IMR-90 (cell line): Measurements from ENCODE around the gene TMCC1. TPM values are rescaled to one million over a fixed set of nuclear protein-coding genes. Genes with fewer than 3 reads are reported as not detected.

Experiments
- ATAC-seq: fragments of 200-7000 bp; cut with Tn5 transposase; 2 replicates; pipeline ENCODE4 v1.9.1; 2020; ENCODE audit warnings: low read depth, mild to moderate bottlenecking, moderate library complexity
- BruUV-seq: library from RNA; stranded (reverse); fragments of 400-500 nt; replicated peaks from 2 replicates; lab custom pipeline; 2021; lab: Mats Ljungman, UMichigan
- CTCF ChIA-PET: fragments of 300-600 bp; formaldehyde crosslinking; extraction: SDS; loops from one replicate; lab custom pipeline; 2021; ENCODE audit warnings: antibody characterized with exemption; lab: Yijun Ruan, JAX
- POLR2A ChIA-PET: fragments of 300-600 bp; sonication (Branson Sonifier 250); formaldehyde crosslinking; loops from one replicate; lab custom pipeline; 2022; ENCODE audit warnings: antibody characterized with exemption; ENCODE audit not compliant: unreplicated experiment; lab: Charles Lee
- DNase-seq: peaks from one replicate; pipeline ENCODE4 v3.0.0; 2013
- H2AFZ ChIP-seq: replicated peaks from 2 replicates; pipeline ENCODE3; 2013; ENCODE audit warnings: low read length, mild to moderate bottlenecking; ENCODE audit not compliant: poor library complexity
- H2AK5ac ChIP-seq: 2 replicates; pipeline ENCODE4 v1.6.1; 2013; ENCODE audit warnings: low read depth, low read length, inconsistent platforms
- H2AK9ac ChIP-seq: replicated peaks from 2 replicates; pipeline ENCODE3; 2013; ENCODE audit warnings: mild to moderate bottlenecking, low read depth, low read length, moderate library complexity; ENCODE audit not compliant: poor library complexity
- H2BK120ac ChIP-seq: 2 replicates; pipeline ENCODE4 v1.6.1; 2013; ENCODE audit warnings: low read depth, low read length, inconsistent platforms
- H2BK15ac ChIP-seq: 3 replicates; pipeline ENCODE4 v1.6.1; 2013; ENCODE audit warnings: low read depth, low read length, inconsistent platforms
- H2BK20ac ChIP-seq: 2 replicates; pipeline ENCODE4 v1.6.1; 2013; ENCODE audit warnings: low read depth, mild to moderate bottlenecking, inconsistent platforms, low read length, moderate library complexity
- H2BK5ac ChIP-seq: 2 replicates; pipeline ENCODE4 v1.6.1; 2013; ENCODE audit warnings: mild to moderate bottlenecking, low read depth, low read length, inconsistent platforms; ENCODE audit not compliant: poor library complexity, severe bottlenecking
- H3K14ac ChIP-seq: replicated peaks from 2 replicates; pipeline ENCODE4 v1.6.1; 2013; ENCODE audit warnings: low read depth, low read length, inconsistent platforms
- H3K18ac ChIP-seq: 2 replicates; pipeline ENCODE4 v1.6.1; 2013; ENCODE audit warnings: low read depth, low read length, control low read depth
- H3K23ac ChIP-seq: 2 replicates; pipeline ENCODE4 v1.6.1; 2013; ENCODE audit warnings: low read depth, low read length, inconsistent platforms
- H3K27ac ChIP-seq: 2 replicates; pipeline ENCODE4 v1.5.1; 2013; ENCODE audit warnings: mild to moderate bottlenecking, control low read depth, low read length; ENCODE audit not compliant: insufficient read depth
- H3K27me3 ChIP-seq: 2 replicates; pipeline ENCODE4 v1.6.1; 2013; ENCODE audit warnings: low read length; ENCODE audit not compliant: control insufficient read depth, insufficient read depth
- H3K36me3 ChIP-seq: 2 replicates; pipeline ENCODE4 v1.6.1; 2013; ENCODE audit warnings: low read length, mixed read lengths; ENCODE audit not compliant: control insufficient read depth, insufficient read depth
- H3K4ac ChIP-seq: 2 replicates; pipeline ENCODE4 v1.6.1; 2013; ENCODE audit warnings: low read depth, low read length, inconsistent platforms
- H3K4me1 ChIP-seq: 2 replicates; pipeline ENCODE4 v1.6.1; 2013; ENCODE audit warnings: low read length, mixed read lengths; ENCODE audit not compliant: control insufficient read depth, insufficient read depth
- H3K4me2 ChIP-seq: 2 replicates; pipeline ENCODE4 v1.6.1; 2013; ENCODE audit warnings: low read depth, mild to moderate bottlenecking, control low read depth, low read length, moderate library complexity
- H3K4me3 ChIP-seq: 2 replicates; pipeline ENCODE4 v1.5.1; 2013; ENCODE audit warnings: low read depth, mild to moderate bottlenecking, control low read depth, low read length, moderate library complexity; ENCODE audit not compliant: insufficient read depth
- H3K56ac ChIP-seq: 2 replicates; pipeline ENCODE4 v1.6.1; 2013; ENCODE audit warnings: low read length, inconsistent platforms; ENCODE audit not compliant: insufficient read depth; ENCODE audit errors: extremely low read depth
- H3K79me1 ChIP-seq, 2 experiments: 2 replicates each; pipeline ENCODE4 v1.6.1; 2013; ENCODE audit warnings: low read length in 2 of 2, inconsistent platforms in 1 of 2, low read depth in 1 of 2
- H3K9ac ChIP-seq: 2 replicates; pipeline ENCODE4 v1.6.1; 2013; ENCODE audit warnings: low read depth, low read length, control low read depth
- H3K9me1 ChIP-seq: 2 replicates; pipeline ENCODE4 v1.6.1; 2013; ENCODE audit warnings: low read length, inconsistent platforms; ENCODE audit not compliant: insufficient read depth
- H3K9me3 ChIP-seq: 2 replicates; pipeline ENCODE4 v1.6.1; 2013; ENCODE audit warnings: low read length; ENCODE audit not compliant: control insufficient read depth, insufficient read depth
- H4K20me1 ChIP-seq: 2 replicates; pipeline ENCODE4 v1.6.1; 2013; ENCODE audit warnings: low read length, inconsistent platforms; ENCODE audit not compliant: insufficient read depth
- H4K5ac ChIP-seq: 2 replicates; pipeline ENCODE4 v1.6.1; 2013; ENCODE audit warnings: mild to moderate bottlenecking, low read depth, low read length, control low read depth
- H4K8ac ChIP-seq, 2 experiments: 2 replicates each; pipeline ENCODE4 v1.6.1; 2013; ENCODE audit warnings: low read depth in 2 of 2, low read length in 2 of 2, control low read depth in 1 of 2, inconsistent platforms in 1 of 2
- H4K91ac ChIP-seq: 2 replicates; pipeline ENCODE4 v1.6.1; 2013; ENCODE audit warnings: low read depth, low read length, inconsistent platforms; ENCODE audit not compliant: insufficient read depth
- MAFK ChIP-seq: IDR thresholded peaks from 2 replicates; pipeline ENCODE4 v1.6.1; 2012; ENCODE audit warnings: low read depth, low read length, improper control_type of control experiment
- MXI1 ChIP-seq: IDR thresholded peaks from 2 replicates; pipeline ENCODE4 v1.6.1; 2012; ENCODE audit warnings: low read depth, mild to moderate bottlenecking, low read length, moderate library complexity, borderline replicate concordance
- WGBS, 2 experiments: methylation state at CpG; one replicate each; pipeline versions ENCODE4 v1.1.5 to v1.1.7; 2013; ENCODE audit warnings: missing lambda C conversion rate in 2 of 2; ENCODE audit not compliant: insufficient read length in 1 of 2; ENCODE audit errors: extremely low coverage in 2 of 2; 5-methylcytosine and 5-hydroxymethylcytosine counted together
- dilution Hi-C: fragments of 300-500 bp; cut with HindIII; formaldehyde crosslinking; loops from one replicate; pipeline ENCODE4 v1.14.3; 2018; ENCODE audit warnings: low sequenced_read_pairs; ENCODE audit not compliant: unreplicated experiment
- in situ Hi-C: fragments of 300-500 bp; cut with MboI; formaldehyde crosslinking; loops from 3 replicates; pipeline ENCODE4 v1.14.3; 2019; ENCODE audit warnings: low sequenced_read_pairs, inconsistent platforms, mixed read lengths
- intact Hi-C: fragments of 100-400 bp; cut with micrococcal nuclease; formaldehyde crosslinking; loops from 2 replicates; pipeline ENCODE4 v1.10.0; 2022
- polyA plus RNA-seq, 3 experiments: library from polyadenylated mRNA; depleted of rRNA; stranded (reverse); fragments of >200 nt; gene quantifications; 2 replicates each; pipeline ENCODE4 v1.2.3, GENCODE V29; 2012; ENCODE audit warnings: low replicate concordance in 1 of 3
- total RNA-seq: library from RNA; depleted of rRNA; stranded (reverse); fragments of >200 nt; gene quantifications from 2 replicates; pipeline ENCODE4 v1.2.3, GENCODE V29; 2012

TMCC1 gene
- total and polyA plus RNA-seq, 2 of the 4 experiments (the other 2 are of a cell fraction) = 5.0 to 7.3 TPM

GRCh38 chr3:129812589-129812988, 80.9 kb downstream of the TMCC1 start:
- H2AK5ac ChIP-seq = no peak overlapping the region
- no peak overlapping the region for H3K4me2 ChIP-seq
- H3K4ac ChIP-seq = no peak overlapping the region
- H4K20me1 ChIP-seq = no peaks in the 10 kb centered on the region
- H3K4me3 ChIP-seq = no peak overlapping the region
- H3K79me1 ChIP-seq = peaks cover 0 to 3% of the 10 kb centered on the region in 2 experiments; a peak in 1 of 4 replicates
- intact Hi-C loops = no loop called here
- no peak overlapping the region for H4K5ac ChIP-seq
- H3K23ac ChIP-seq = no peak overlapping the region
- no peak overlapping the region for H2BK15ac ChIP-seq
- H3K9me1 ChIP-seq = no peaks in the 10 kb centered on the region
- ATAC-seq (no peak), DNase-seq (no peak)
- no peak overlapping the region for H2BK5ac ChIP-seq
- H3K56ac ChIP-seq = no peak overlapping the region
- H3K18ac ChIP-seq = no peak overlapping the region
- no peak overlapping the region for H3K14ac ChIP-seq
- no peak overlapping the region for H4K91ac ChIP-seq
- BruUV-seq = no TSS peak
- in situ Hi-C loops = no loop called here
- TF ChIP-seq MXI1 (no peak), MAFK (no peak)
- dilution Hi-C loops = no loop called here
- H2AK9ac ChIP-seq = no peak overlapping the region
- no peak overlapping the region for H3K27ac ChIP-seq
- WGBS, 2 experiments = no CpG with 5 or more reads among the region's 3 CpGs
- H3K36me3 ChIP-seq = no peaks in the 10 kb centered on the region
- no peak overlapping the region for H2AFZ ChIP-seq
- POLR2A ChIA-PET = interaction anchor here (0.5 to 0.6 kb wide), 2 partner anchors 426 to 1710 kb away, joined by 3 to 6 read pairs; no protein-coding TSS in a partner anchor
- no peak overlapping the region for H2BK20ac ChIP-seq
- H3K27me3 ChIP-seq = no peaks in the 10 kb centered on the region
- H3K4me1 ChIP-seq = no peaks in the 10 kb centered on the region
- no peak overlapping the region for H3K9ac ChIP-seq
- no peak overlapping the region for H4K8ac ChIP-seq
- no peaks in the 10 kb centered on the region for H3K9me3 ChIP-seq
- CTCF ChIA-PET = interaction anchor here (1.0 kb wide), 1 partner anchor 12 kb away, joined by 4 read pairs; no protein-coding TSS in a partner anchor
- no peak overlapping the region for H2BK120ac ChIP-seq
